HG03135 (cell line): ENCODE results near the gene CPSF4.

Experiments used
- ATAC-seq: cut with Tn5 transposase; IDR thresholded peaks from one replicate; pipeline ENCODE4 v1.9.1; 2021; ENCODE audit warnings: mild to moderate bottlenecking, moderate library complexity; ENCODE audit not compliant: unreplicated experiment

CPSF4 gene

GRCh38 chr7:99438573-99439480 is at the start of gene CPSF4, which contains the start of gene PTCD1:
Gene CPSF4 (plus strand): TSS chr7:99438943. CDS start chr7:99439083, 140 bp downstream.
Gene PTCD1 (minus strand): TSS chr7:99438798. CDS start chr7:99435242, 3,556 bp downstream.
- ATAC-seq: peak; percentile 90

- no peak for ATAC-seq
Measured at GRCh38 chr7:99389772-99390171, 49.0 kb upstream of the CPSF4 start.

GRCh38 chr7:99390941-99391602 is 47.7 kb upstream of the CPSF4 start:
- no peak for ATAC-seq

GRCh38 chr7:99392046-99392445 is 46.7 kb upstream of the CPSF4 start:
- ATAC-seq: no peak

- peak; percentile 53 for ATAC-seq
Measured at GRCh38 chr7:99392659-99393354, 45.9 kb upstream of the CPSF4 start.

- no peak for ATAC-seq
Measured at GRCh38 chr7:99393355-99394187, 45.2 kb upstream of the CPSF4 start.

GRCh38 chr7:99394188-99394502 is 44.6 kb upstream of the CPSF4 start:
- no peak for ATAC-seq

- no peak for ATAC-seq
Measured at GRCh38 chr7:99395616-99396327, 43.0 kb upstream of the CPSF4 start.

GRCh38 chr7:99396418-99397296 is 42.1 kb upstream of the CPSF4 start:
- no peak for ATAC-seq

- no peak for ATAC-seq
Measured at GRCh38 chr7:99397297-99397983, 41.3 kb upstream of the CPSF4 start.

- ATAC-seq: no peak
Measured at GRCh38 chr7:99398891-99399445, 39.8 kb upstream of the CPSF4 start.

- no peak for ATAC-seq
Measured at GRCh38 chr7:99399597-99399996, 39.1 kb upstream of the CPSF4 start.

GRCh38 chr7:99402854-99403253 is 35.9 kb upstream of the CPSF4 start:
- no peak for ATAC-seq

- no peak for ATAC-seq
Measured at GRCh38 chr7:99403764-99404163, 35.0 kb upstream of the CPSF4 start.

- no peak for ATAC-seq
Measured at GRCh38 chr7:99404235-99404976, 34.3 kb upstream of the CPSF4 start.

GRCh38 chr7:99404977-99405320 is 33.8 kb upstream of the CPSF4 start:
- no peak for ATAC-seq

- ATAC-seq: no peak
Measured at GRCh38 chr7:99406557-99406956, 32.2 kb upstream of the CPSF4 start.
